ENCODE data around the gene COX11. TPM values are rescaled to one million over a fixed set of nuclear protein-coding genes. Genes with fewer than 3 reads are reported as not detected.

Gene COX11
- total and polyA plus RNA-seq, 2 donors (not counting 3 experiments of a cell fraction or from before 2014, with no cell fraction given) = 47.3 to 55.9 TPM

DNA sequence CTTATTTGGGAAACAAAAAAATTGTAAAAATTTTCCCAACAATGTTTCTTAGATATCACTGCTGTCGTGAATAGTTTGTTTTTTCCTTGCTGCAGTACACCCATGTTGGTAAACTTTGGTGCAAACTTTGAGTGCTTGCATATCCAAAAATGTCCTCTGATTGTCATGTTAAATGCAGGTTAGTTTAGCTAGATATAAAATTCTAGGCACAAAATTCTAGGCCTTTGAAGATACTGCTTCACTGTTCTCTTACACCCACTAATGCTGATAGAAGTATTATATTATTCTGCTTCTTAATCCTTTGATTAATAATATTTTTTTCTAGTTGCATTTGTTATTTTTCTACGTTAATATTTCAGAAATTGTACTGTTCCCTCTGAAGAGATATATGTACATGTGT, 51.7 kb downstream of the COX11 start:
- intact Hi-C loops (cut with micrococcal nuclease) = no loop called here
- Histone ChIP-seq H3K79me2 (ENCODE audit: control insufficient read depth, insufficient read depth, low read length) (no peaks in the 10 kb centered on the region), H3K9me3 (replicated peaks; ENCODE audit: control insufficient read depth, insufficient read depth, low read length) (no peaks in the 10 kb centered on the region), H2AFZ (ENCODE audit: low read depth, low read length) (no peak overlapping the region), H3K4me2 (ENCODE audit: insufficient read depth, low read length) (no peak overlapping the region), H3K27ac (ENCODE audit: insufficient read depth, low read depth, low read length) (no peak overlapping the region), H3K27me3 (ENCODE audit: control insufficient read depth in 2 of 2, insufficient read depth in 2 of 2, low read length in 2 of 2) (no peaks in the 10 kb centered on the region), H3K9ac (replicated peaks; ENCODE audit: extremely low read depth, insufficient read depth, low read length) (no peak overlapping the region), H3K4me1 (ENCODE audit: control insufficient read depth, extremely low read depth, insufficient read depth, low read length) (no peaks in the 10 kb centered on the region), H3K36me3 (ENCODE audit: control insufficient read depth in 2 of 2, extremely low read depth in 1 of 2, insufficient read depth in 2 of 2, low read length in 2 of 2) (no peaks in the 10 kb centered on the region), H3K4me3 (replicated peaks in 1 of 3; ENCODE audit: insufficient read depth in 1 of 3, low read depth in 1 of 3, low read length in 3 of 3) (no peak overlapping the region), H3K9me1 (replicated peaks; ENCODE audit: control insufficient read depth, extremely low read depth, insufficient read depth, low read length) (no peaks in the 10 kb centered on the region), H4K20me1 (replicated peaks; ENCODE audit: control insufficient read depth, extremely low read depth, insufficient read depth, low read length) (no peaks in the 10 kb centered on the region)
- ChIA-PET CTCF (no interaction called here), POLR2A (no interaction called here)
- no TSS peak for BruUV-seq (replicated peaks)
- dilution Hi-C loops (cut with MboI; ENCODE audit: extremely low pct_ligation_motif_present, low sequenced_read_pairs) = no loop called here
- no peak for DNase-seq (ENCODE audit: low read depth, low spot score)
- no peak for FAIRE-seq
- no peak for TF ChIP-seq POLR2AphosphoS5 (IDR thresholded peaks at IDR 0.05; ENCODE audit: insufficient read depth, low read depth, low read length)
- TF ChIP-seq MAX (IDR thresholded peaks at IDR 0.05; ENCODE audit: insufficient read depth, insufficient read length) = no peak
- no peak for TF ChIP-seq GATA2 (IDR thresholded peaks at IDR 0.05; ENCODE audit: insufficient read depth, insufficient read length, low read depth, low read length)
- TF ChIP-seq, protein P1, sequence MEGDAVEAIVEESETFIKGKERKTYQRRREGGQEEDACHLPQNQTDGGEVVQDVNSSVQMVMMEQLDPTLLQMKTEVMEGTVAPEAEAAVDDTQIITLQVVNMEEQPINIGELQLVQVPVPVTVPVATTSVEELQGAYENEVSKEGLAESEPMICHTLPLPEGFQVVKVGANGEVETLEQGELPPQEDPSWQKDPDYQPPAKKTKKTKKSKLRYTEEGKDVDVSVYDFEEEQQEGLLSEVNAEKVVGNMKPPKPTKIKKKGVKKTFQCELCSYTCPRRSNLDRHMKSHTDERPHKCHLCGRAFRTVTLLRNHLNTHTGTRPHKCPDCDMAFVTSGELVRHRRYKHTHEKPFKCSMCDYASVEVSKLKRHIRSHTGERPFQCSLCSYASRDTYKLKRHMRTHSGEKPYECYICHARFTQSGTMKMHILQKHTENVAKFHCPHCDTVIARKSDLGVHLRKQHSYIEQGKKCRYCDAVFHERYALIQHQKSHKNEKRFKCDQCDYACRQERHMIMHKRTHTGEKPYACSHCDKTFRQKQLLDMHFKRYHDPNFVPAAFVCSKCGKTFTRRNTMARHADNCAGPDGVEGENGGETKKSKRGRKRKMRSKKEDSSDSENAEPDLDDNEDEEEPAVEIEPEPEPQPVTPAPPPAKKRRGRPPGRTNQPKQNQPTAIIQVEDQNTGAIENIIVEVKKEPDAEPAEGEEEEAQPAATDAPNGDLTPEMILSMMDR (IDR thresholded peaks at IDR 0.05; ENCODE audit: extremely low read depth in 1 of 2, insufficient read depth in 1 of 2, low read depth in 1 of 2, low read length in 2 of 2) = no peak
- no peak for TF ChIP-seq JUN (IDR thresholded peaks at IDR 0.05; ENCODE audit: borderline replicate concordance, insufficient read depth, insufficient read length, low read depth)
- no peak for TF ChIP-seq POLR2A (IDR thresholded peaks at IDR 0.05; ENCODE audit: low read depth, low read length)

Small RNA genes within 50 kb of the gene (small RNA-seq; reads per million reads assigned to genes)
- not detected for gene AC007485.1 (ENCODE audit: insufficient read depth, insufficient read length, low read depth, low replicate concordance)

Other genes starting within 250 kb of the COX11 start
- 0.60 and 1.1 TPM in 2 replicates for gene TOM1L1, start 67.8 kb downstream of the COX11 start, total RNA-seq
- gene TOM1L1, start 67.8 kb downstream of the COX11 start, polyA plus RNA-seq = 0.38 and 0.44 TPM in 2 replicates
- 11.3 and 12.9 TPM in 2 replicates for gene STXBP4, start 111 bp upstream of the COX11 start, total RNA-seq
- gene STXBP4, start 111 bp upstream of the COX11 start, polyA plus RNA-seq = 1.8 and 1.9 TPM in 2 replicates